T-helper 1 cell treated with Interleukin-12 subunit alpha and Interleukin-12 subunit beta and Interleukin-4 antibody, amounts not matched to agents 30 μg/mL and 1 μg/mL, for 36 hours (primary cell): ENCODE results near the gene ZNF385D.

Experiments
- H3K27ac Mint-ChIP-seq: one replicate; pipeline ENCODE4 v1.8.0; 2021; ENCODE audit warnings: mild to moderate bottlenecking, mixed read lengths
- H3K27me3 Mint-ChIP-seq: one replicate; pipeline ENCODE4 v1.8.0; 2021; ENCODE audit warnings: low read depth, mixed read lengths
- H3K36me3 Mint-ChIP-seq: one replicate; pipeline ENCODE4 v1.8.0; 2021; ENCODE audit warnings: low read depth, mixed read lengths
- H3K4me1 Mint-ChIP-seq: one replicate; pipeline ENCODE4 v1.8.0; 2021; ENCODE audit warnings: low read depth, mixed read lengths
- H3K4me3 Mint-ChIP-seq: one replicate; pipeline ENCODE4 v1.8.0; 2021; ENCODE audit warnings: mild to moderate bottlenecking, moderate library complexity, mixed read lengths
- H3K9me3 Mint-ChIP-seq: one replicate; pipeline ENCODE4 v1.8.0; 2021; ENCODE audit warnings: mixed read lengths

Gene ZNF385D

DNA sequence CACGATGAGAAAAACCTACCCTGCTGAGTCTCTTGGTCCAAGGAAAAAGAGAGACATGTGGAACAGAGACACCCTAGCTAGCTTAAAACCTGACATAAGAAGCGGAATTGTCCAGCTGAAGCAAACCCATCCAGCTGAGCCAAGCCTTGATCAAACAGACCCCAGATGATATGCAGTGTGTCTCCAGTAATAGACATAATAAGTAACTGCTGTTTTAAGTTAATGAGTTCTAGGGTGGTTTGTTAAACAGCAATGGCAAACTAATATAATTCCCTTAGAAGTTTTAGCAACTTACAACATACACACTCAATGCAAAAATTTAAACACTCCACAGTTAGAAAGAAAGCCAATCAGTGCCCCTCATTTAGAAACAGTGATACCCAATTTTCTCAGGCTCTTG is 26.8 kb upstream of the ZNF385D start:
- Mint-ChIP-seq H3K27ac (no peak overlapping the region), H3K9me3 (peaks cover 13% of the 10 kb centered on the region), H3K36me3 (no peaks in the 10 kb centered on the region)

DNA sequence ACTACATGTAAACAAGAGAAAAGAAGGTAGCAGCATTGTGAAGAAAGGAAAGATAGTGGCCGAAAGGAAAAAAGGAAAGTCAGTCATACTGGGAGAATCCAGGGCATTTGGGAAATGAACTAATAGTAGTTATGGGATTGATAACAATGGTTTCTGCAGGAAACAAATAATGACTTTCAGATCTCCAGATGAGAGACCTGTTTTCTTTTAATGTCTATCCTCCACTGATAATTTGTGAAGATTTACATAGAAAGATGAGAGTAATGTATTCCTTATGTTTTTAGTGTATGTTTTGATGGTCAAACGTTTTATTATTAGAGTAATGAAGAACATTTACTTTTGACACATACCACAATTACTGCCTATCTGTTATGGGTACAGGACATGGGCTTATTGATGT is 15.0 kb upstream of the ZNF385D start:
- no peak overlapping the region for H3K4me3 Mint-ChIP-seq
- H3K27me3 Mint-ChIP-seq: no peaks in the 10 kb centered on the region
- no peaks in the 10 kb centered on the region for H3K4me1 Mint-ChIP-seq
- H3K36me3 Mint-ChIP-seq: no peaks in the 10 kb centered on the region
- no peak overlapping the region for H3K27ac Mint-ChIP-seq
- peaks cover 17% of the 10 kb centered on the region for H3K9me3 Mint-ChIP-seq

More for the DNA sequence above, 26.8 kb upstream of the ZNF385D start:
- no peaks in the 10 kb centered on the region for H3K27me3 Mint-ChIP-seq
- no peaks in the 10 kb centered on the region for H3K4me1 Mint-ChIP-seq
- H3K4me3 Mint-ChIP-seq: no peak overlapping the region

DNA sequence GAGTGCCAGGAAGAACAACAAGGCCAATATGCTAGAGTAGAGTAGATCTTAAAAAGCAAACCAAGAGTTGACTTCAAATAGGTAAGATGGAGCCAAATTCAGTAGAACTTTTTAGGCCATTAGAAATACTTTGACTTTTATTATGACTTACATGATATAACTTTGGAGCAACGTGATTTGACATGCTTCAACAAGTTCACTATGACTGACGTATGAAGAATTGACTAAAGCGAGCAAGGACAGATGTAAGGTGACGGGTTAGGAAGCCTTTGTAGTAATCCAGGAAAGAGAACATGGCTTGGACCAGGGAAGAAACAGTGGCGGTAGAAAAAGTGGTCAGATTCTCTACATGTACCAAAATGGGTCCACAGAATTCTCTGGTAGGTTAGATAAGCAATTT is 4.9 kb upstream of the ZNF385D start:
- H3K27me3 Mint-ChIP-seq: no peaks in the 10 kb centered on the region
- H3K4me3 Mint-ChIP-seq: no peak overlapping the region
- H3K27ac Mint-ChIP-seq: no peak overlapping the region
- no peaks in the 10 kb centered on the region for H3K4me1 Mint-ChIP-seq
- no peaks in the 10 kb centered on the region for H3K36me3 Mint-ChIP-seq
- H3K9me3 Mint-ChIP-seq: peaks cover 4% of the 10 kb centered on the region

DNA sequence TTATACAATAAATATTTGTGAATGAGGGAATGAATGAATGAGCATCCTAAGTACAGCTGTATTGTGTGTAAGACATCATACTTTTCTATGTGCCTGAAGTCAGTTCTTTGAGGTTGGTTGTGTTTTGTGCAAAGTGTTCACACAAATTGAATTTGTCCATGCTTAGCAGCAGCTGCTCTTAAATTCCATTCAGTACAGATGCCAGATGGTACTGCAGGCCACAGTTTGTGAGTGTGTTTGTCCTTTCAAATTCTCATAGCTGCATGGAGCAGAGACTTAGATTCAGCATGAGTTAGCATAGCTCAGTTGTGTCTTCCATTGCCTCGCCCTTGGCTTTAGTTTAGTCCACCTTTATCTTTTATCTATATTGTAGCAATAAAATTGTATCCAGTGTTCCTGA is 3.8 kb upstream of the ZNF385D start:
- H3K4me3 Mint-ChIP-seq: no peak overlapping the region
- H3K27ac Mint-ChIP-seq: no peak overlapping the region
- H3K36me3 Mint-ChIP-seq: no peaks in the 10 kb centered on the region
- H3K27me3 Mint-ChIP-seq: peaks cover 4% of the 10 kb centered on the region
- H3K9me3 Mint-ChIP-seq: peaks cover 4% of the 10 kb centered on the region
- H3K4me1 Mint-ChIP-seq: no peaks in the 10 kb centered on the region

DNA sequence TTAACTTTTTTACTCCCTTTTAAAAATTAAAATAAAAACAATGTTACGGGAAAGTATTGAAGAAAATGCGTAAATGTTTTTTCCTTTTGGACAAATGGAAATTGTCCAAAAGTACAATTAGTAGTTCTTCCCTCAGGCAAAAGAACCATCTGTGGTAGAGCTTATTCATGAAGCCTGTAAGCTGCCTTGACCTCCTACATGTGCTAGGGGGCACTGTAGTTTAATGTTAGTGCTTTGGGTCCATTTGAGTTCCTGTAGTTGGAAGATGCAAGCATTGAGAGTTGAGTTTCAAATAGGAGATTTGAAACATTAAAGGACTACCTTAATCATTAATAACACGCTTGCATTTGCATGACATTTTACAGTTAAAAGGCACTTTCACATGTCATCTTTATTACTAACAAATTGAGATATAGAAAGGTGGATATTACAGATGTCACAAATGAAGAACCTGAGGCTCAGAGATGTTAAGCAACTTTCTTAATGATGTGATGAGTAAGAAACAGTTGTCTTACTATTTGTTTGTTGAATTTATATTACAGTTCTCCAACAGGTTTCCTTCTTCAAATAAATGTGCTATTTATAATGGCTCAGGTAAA is 1.8 kb upstream of the ZNF385D start:
- peaks cover 4% of the 10 kb centered on the region for H3K9me3 Mint-ChIP-seq
- no peaks in the 10 kb centered on the region for H3K4me1 Mint-ChIP-seq
- no peak overlapping the region for H3K27ac Mint-ChIP-seq
- H3K27me3 Mint-ChIP-seq: peaks cover 4% of the 10 kb centered on the region
- no peaks in the 10 kb centered on the region for H3K36me3 Mint-ChIP-seq
- no peak overlapping the region for H3K4me3 Mint-ChIP-seq

DNA sequence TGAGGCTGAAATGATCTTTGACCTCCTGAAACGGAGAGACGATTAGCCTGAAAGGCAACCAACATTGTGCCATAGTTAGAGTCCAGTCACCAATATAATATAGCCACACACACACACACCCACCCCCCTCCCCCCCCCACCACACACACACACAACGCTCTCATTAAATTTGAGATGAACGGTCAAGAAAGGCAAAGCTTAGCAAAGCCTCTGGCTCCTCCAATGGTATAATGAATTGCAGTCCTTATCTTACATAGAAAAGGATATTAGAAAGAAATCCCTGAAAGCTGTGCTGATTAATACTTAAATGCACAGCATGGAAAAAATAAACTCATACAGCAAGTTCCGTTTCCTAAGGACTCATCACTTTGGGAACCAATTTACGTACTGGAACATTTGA is 876 bp upstream of the ZNF385D start:
- Mint-ChIP-seq H3K36me3 (no peaks in the 10 kb centered on the region), H3K27ac (no peak overlapping the region), H3K27me3 (peaks cover 4% of the 10 kb centered on the region), H3K4me3 (no peak overlapping the region), H3K9me3 (peaks cover 4% of the 10 kb centered on the region), H3K4me1 (no peaks in the 10 kb centered on the region)

DNA sequence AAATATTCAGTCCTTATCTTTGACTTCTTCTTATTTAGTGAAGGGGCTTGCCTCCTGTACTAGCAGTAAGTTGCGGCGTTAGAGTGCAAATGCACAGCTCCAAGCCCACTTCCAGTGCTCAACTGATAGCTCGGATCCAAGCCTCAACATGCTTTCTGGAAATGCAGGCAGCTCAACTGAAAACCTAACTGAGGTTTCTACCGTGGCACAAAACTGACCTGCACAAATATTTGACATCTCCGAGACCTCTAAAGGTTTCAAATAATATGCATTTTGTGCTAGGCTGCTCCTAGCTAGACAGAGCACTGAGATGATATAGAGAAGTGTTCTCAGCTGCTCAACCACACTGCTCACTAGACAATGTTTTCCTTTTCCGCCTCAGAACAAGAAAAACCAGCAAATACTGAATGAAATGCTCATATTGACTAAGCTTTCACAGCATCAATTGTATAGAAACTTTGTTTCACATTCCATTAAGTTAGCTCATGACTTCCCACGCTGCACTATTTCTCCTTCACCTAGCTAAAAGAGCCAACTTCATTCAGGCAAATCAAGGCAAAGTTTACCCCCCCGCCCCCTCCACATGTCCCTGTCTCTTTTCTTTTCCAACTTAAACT is 822 bp downstream of the ZNF385D start:
- peaks cover 4% of the 10 kb centered on the region for H3K27me3 Mint-ChIP-seq
- H3K36me3 Mint-ChIP-seq: no peaks in the 10 kb centered on the region
- no peak overlapping the region for H3K4me3 Mint-ChIP-seq
- no peaks in the 10 kb centered on the region for H3K9me3 Mint-ChIP-seq
- H3K27ac Mint-ChIP-seq: no peak overlapping the region
- H3K4me1 Mint-ChIP-seq: no peaks in the 10 kb centered on the region

DNA sequence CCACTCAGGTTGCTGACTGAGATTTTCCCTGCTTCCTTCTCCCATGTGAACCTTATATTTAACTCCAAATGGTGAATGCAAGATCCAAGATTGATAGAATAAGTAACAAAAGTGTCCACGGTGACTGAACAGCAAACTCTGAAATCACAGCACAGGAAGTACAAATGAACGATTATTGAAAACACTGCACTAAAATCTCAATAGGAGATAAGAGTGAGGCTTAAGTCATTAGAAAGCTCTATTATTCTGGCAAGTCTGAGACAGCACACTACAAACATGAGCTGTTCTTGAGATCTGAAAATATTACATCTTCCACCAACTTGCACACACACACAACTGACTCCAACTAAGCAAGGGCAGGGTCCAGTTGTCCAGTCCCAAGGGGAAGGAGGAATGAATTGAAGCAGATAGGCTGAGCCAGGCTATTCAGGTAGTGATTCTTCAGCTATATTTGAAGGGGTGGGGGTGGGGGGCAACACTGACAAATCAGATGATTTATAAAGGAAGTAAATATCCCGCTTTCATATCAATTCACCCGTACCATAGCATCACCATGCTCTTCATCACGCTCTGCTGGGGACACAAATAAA is 2.9 kb downstream of the ZNF385D start:
- Mint-ChIP-seq H3K36me3 (no peaks in the 10 kb centered on the region), H3K27me3 (peaks cover 4% of the 10 kb centered on the region), H3K4me3 (no peak overlapping the region), H3K27ac (no peak overlapping the region), H3K9me3 (peaks cover 4% of the 10 kb centered on the region), H3K4me1 (no peaks in the 10 kb centered on the region)

DNA sequence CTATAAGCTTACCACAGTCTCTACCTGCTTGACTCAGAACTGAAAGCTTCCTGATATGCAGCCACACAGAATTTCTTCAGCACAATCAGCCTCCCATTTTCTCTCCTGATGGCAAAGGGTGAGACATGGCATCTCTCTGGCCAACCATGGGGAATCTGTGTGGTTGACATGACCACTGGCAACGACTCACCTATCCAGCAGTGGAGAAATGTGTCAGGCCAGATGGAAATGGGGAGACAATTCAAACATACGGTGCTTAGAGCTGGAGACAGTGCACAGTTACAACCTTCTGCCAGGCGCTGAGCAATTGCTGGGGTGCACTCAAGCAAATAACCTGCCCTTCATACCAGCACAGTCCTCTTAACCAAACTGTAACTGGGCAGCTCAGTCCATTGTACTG is 3.6 kb downstream of the ZNF385D start:
- Mint-ChIP-seq H3K4me1 (no peaks in the 10 kb centered on the region), H3K4me3 (no peak overlapping the region), H3K27me3 (peaks cover 4% of the 10 kb centered on the region), H3K36me3 (no peaks in the 10 kb centered on the region), H3K9me3 (peaks cover 5% of the 10 kb centered on the region), H3K27ac (no peak overlapping the region)

DNA sequence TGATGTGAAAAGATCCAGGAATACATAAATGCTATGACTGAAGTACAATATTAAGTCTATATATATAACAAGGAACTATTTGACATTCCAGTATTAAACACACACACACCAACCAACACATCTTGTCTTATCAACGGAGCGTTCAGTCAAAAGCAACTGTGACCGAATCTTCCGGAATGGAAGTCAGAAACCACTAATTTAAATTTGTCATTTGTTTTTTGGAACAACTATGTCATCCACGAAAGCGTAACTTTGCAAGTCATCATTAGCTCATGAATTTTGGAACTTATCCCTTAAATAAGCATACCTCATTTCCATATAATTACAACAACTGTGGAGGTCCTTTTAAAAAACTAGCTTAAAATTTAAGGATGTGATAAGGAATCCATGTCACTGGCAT is 5.0 kb downstream of the ZNF385D start:
- peaks cover 4% of the 10 kb centered on the region for H3K27me3 Mint-ChIP-seq
- H3K36me3 Mint-ChIP-seq: no peaks in the 10 kb centered on the region
- H3K4me1 Mint-ChIP-seq: no peaks in the 10 kb centered on the region

DNA sequence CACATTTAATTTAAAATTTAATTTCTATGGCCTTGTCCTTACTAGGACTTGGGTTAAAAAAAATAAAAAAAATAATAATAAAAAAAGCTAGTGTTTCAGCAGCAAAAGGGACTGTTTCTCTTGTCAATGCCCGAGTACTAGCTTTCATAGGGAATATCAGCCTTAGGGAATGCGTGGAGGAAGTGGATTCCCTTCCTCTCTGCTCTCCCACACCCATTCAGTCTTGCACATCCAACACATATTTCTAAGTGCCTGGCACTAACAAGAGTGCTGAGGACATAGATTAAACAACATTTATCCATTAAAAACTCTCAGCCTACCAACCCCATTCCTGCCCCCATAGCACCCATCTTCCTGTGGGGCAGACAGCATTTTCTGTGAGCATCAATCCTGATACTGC is 6.2 kb downstream of the ZNF385D start:
- Mint-ChIP-seq H3K36me3 (no peaks in the 10 kb centered on the region), H3K9me3 (peaks cover 11% of the 10 kb centered on the region), H3K4me3 (no peak overlapping the region), H3K27ac (no peak overlapping the region), H3K27me3 (no peaks in the 10 kb centered on the region), H3K4me1 (no peaks in the 10 kb centered on the region)

More for the DNA sequence above, 5.0 kb downstream of the ZNF385D start:
- Mint-ChIP-seq H3K9me3 (peaks cover 11% of the 10 kb centered on the region), H3K4me3 (no peak overlapping the region), H3K27ac (no peak overlapping the region)

DNA sequence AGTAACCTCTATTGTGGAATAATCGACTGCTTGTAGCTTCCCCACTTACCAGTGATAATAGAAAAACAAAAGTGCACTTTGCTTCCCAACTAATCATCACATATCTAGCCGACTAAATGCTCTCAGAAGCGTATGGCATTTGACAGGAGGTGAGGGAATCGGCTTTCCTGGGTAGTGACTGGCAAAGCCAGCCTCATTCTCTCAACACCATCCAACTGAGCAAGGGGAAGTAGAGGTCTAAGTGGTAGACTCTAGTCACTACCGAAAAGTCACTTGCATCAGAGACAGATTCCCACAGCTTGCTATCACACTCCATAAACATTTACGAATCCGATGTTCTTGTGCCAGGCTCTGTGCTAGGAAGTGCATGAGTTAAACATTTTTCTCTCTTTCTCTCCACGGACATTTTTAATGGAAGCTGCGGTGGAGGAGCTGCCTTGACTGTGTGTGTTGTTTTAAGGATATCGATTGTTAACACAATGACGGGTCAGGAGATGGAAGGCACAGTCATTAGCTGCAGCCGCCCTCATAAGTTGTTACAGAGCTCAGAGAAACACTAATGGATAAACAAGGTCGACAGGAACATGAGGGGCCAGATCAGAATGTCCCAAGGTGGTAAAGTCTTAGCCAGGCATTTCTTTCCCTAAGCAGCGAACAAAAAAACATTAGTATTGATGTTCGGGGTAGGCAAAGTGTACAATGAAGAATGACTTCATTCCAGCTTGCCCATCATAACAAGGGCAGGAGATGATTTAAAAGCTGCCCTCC is 11.9 kb downstream of the ZNF385D start:
- H3K4me1 Mint-ChIP-seq: no peaks in the 10 kb centered on the region
- peaks cover 21% of the 10 kb centered on the region for H3K9me3 Mint-ChIP-seq
- H3K36me3 Mint-ChIP-seq: no peaks in the 10 kb centered on the region
- H3K4me3 Mint-ChIP-seq: no peak overlapping the region
- H3K27me3 Mint-ChIP-seq: no peaks in the 10 kb centered on the region
- H3K27ac Mint-ChIP-seq: no peak overlapping the region

DNA sequence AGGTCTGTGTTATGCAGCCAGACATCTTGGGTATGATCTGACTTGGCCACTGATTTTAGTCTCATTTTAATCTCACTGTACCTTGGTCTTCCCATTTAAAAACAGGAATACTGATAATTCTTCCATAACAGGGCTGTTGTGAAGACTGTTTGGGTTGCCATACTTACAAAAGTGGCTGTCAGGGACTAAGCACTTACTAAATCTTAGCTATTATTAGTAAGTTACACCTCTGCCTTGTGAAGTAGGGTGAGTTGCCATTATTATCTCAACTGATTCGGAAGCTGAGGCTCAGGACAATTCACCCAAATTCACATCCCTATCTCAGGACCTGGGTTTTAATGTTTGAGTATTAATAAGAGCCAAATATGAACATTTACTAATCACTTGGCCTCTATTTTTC is 12.7 kb downstream of the ZNF385D start:
- no peak overlapping the region for H3K4me3 Mint-ChIP-seq
- no peaks in the 10 kb centered on the region for H3K27me3 Mint-ChIP-seq
- H3K27ac Mint-ChIP-seq: no peak overlapping the region
- H3K36me3 Mint-ChIP-seq: no peaks in the 10 kb centered on the region
- no peaks in the 10 kb centered on the region for H3K4me1 Mint-ChIP-seq
- peaks cover 19% of the 10 kb centered on the region for H3K9me3 Mint-ChIP-seq

DNA sequence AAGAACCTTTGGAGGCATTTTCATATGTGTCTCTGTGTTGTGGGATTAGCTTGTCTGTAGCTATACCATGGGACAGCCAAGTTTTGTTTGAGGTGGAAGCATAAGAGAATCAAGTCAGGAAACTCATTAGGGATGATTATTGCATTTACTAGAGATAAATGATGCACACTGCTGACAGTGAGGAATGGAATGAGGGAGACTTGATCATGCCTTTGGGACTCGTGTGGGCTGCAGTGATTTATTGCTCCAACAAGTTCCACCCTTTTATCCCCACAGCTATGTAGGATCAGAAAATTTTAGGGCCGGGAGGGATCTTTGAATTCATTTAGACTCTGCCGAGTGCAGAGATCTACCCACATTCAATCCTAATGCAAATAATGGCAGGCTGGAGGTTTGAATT is 16.3 kb downstream of the ZNF385D start:
- Mint-ChIP-seq H3K36me3 (no peaks in the 10 kb centered on the region), H3K4me1 (no peaks in the 10 kb centered on the region), H3K4me3 (no peak overlapping the region), H3K27ac (no peak overlapping the region), H3K9me3 (peaks cover 18% of the 10 kb centered on the region), H3K27me3 (no peaks in the 10 kb centered on the region)
